ENCODE data around the gene DDX31.

GRCh38 chr9:132712753-132713152, 43.0 kb upstream of the DDX31 start:
- TF ChIP-seq CTCF (conservative IDR thresholded peaks at IDR 0.05 in 1 of 2, IDR thresholded peaks at IDR 0.05 in 1 of 2; ENCODE audit: extremely low read depth in 1 of 2, insufficient read depth in 1 of 2, low read depth in 1 of 2, low read length in 2 of 2): no peak
- TF ChIP-seq EZH2 (IDR thresholded peaks at IDR 0.05; ENCODE audit: borderline replicate concordance, low read length): no peak

Measured in mammary epithelial cell (primary cell).